Stomach (tissue), 9 donors: ENCODE measurements around the gene RABL2A. TPM values are rescaled to one million over a fixed set of nuclear protein-coding genes. Genes with fewer than 3 reads are reported as not detected.
"Not testable (repeated sequence)": the region's sequence is repeated elsewhere in the genome, so short reads cannot be mapped to it uniquely, and the experiment has no call there.

Experiments used
- DNase-seq, 2 donors: peaks; one replicate each; pipeline versions ENCODE4 v3.0.0 to v3.0.0-alpha.2; 2013 to 2019
- H3K27ac ChIP-seq, 5 donors: fragments of 200-600 bp in 4 of 5; sonication (generic) in 4 of 5; one replicate each; pipeline ENCODE4 v1.5.1; 2013 to 2019; ENCODE audit warnings: mild to moderate bottlenecking in 1 of 5, moderate library complexity in 1 of 5
- H3K27me3 ChIP-seq, 3 donors: fragments of 200-600 bp; sonication (generic); one replicate each; pipeline ENCODE4 v1.5.1; 2017 to 2019; ENCODE audit warnings: mixed run types in 1 of 3
- H3K36me3 ChIP-seq, 4 donors: fragments of 200-600 bp; sonication (generic); 1 replicate in 3 of 4; 2 replicates in 1 of 4; pipeline ENCODE4 v1.5.1; 2016 to 2019
- H3K4me1 ChIP-seq, 4 donors: fragments of 200-600 bp; sonication (generic); one replicate each; pipeline ENCODE4 v1.5.1; 2016 to 2019
- H3K4me3 ChIP-seq, 4 donors: fragments of 200-600 bp; sonication (generic) in 3 of 4; one replicate each; pipeline ENCODE4 v1.5.1; 2016 to 2019; ENCODE audit warnings: mild to moderate bottlenecking in 1 of 4
- H3K9me3 ChIP-seq, 4 donors: fragments of 200-600 bp; sonication (generic); one replicate each; pipeline ENCODE4 v1.5.1; 2016 to 2019
- CTCF ChIP-seq, 7 experiments: fragments of 450-650 bp in 4 of 7; fragments of 200-600 bp in 3 of 7; sonication (generic) in 3 of 7; IDR thresholded peaks; one replicate each; pipeline ENCODE4 v1.5.1; 2016 to 2019; ENCODE audit warnings: antibody characterized with exemption in 7 of 7, control low read depth in 2 of 7, mild to moderate bottlenecking in 1 of 7
- EP300 ChIP-seq: sonication (generic); formaldehyde crosslinking; IDR thresholded peaks from one replicate; pipeline ENCODE4 v1.6.1; 2017; ENCODE audit warnings: antibody characterized with exemption
- POLR2A ChIP-seq, 4 donors: fragments of 450-650 bp; IDR thresholded peaks; one replicate each; pipeline ENCODE4 v1.6.1; 2016; ENCODE audit warnings: antibody characterized with exemption in 4 of 4, control low read depth in 2 of 4, mild to moderate bottlenecking in 1 of 4, moderate library complexity in 1 of 4
- POLR2AphosphoS5 ChIP-seq, 3 donors: sonication (generic); formaldehyde crosslinking; IDR thresholded peaks; one replicate each; pipeline ENCODE4 v1.6.1; 2016; ENCODE audit warnings: antibody characterized with exemption in 3 of 3
- WGBS, 5 donors: extraction: QIAGEN DNeasy Blood & Tissue Kit in 3 of 5; methylation state at CpG; one replicate each; pipeline versions ENCODE4 v1.1.5 to v1.1.7; 2013 to 2018; 5-methylcytosine and 5-hydroxymethylcytosine counted together
- intact Hi-C: fragments of 100-400 bp; cut with DNase I; formaldehyde crosslinking; loops from one replicate; pipeline ENCODE4 v1.15.1; 2023; ENCODE audit warnings: low total_unique reads
- polyA plus RNA-seq, 3 donors: library from polyadenylated mRNA; stranded (reverse); fragments of 200-250 nt; gene quantifications; one replicate each; pipeline ENCODE4 v1.2.3, GENCODE V29; 2013
- total RNA-seq, 5 donors: library from RNA; depleted of rRNA; stranded (reverse); fragments of >200 nt; gene quantifications; one replicate each; pipeline versions ENCODE4 v1.1.0 to v1.2.3, GENCODE V29; 2014 to 2016
- donor health status: healthy with polysubstance abuse.
- donor health status: Bipolar disorder and iron deficiency.
- donor health status: healthy.

Gene RABL2A
- total and polyA plus RNA-seq, 8 donors: 4.5 to 14.1 (median 7.9) TPM

- 29 to 67% (median 52%) methylated on average over 2 of the region's 2 CpGs for WGBS, 5 donors
- peaks cover 3 to 5% (median 4%) of the 10 kb centered on the region in 4 donors for H3K36me3 ChIP-seq
Measured at GRCh38 chr2:113602869-113603466, 24.1 kb upstream of the RABL2A start.

GRCh38 chr2:113603467-113604084 lies 23.5 kb upstream of the RABL2A start:
- Histone ChIP-seq H3K4me3 (peak overlapping the region; percentile 47 to 63 (median 57)), H3K27ac (peak overlapping the region; percentile 90 to 95 (median 94))
- H3K36me3 ChIP-seq, H3K4me1 ChIP-seq, intact Hi-C loops, H3K9me3 ChIP-seq, H3K27me3 ChIP-seq: not testable (repeated sequence)
- WGBS, 5 donors: 1 to 41% (median 27%) methylated on average over 36 to 84 of the region's 84 CpGs
- peak; percentile 89 to 96 for DNase-seq
- TF ChIP-seq CTCF (IDR thresholded peaks at IDR 0.05) (peak in 1 of 7 experiments; percentile 5), POLR2AphosphoS5 (IDR thresholded peaks at IDR 0.05) (peak; percentile 32 to 72 (median 51))

More at GRCh38 chr2:113602869-113603466, 24.1 kb upstream of the RABL2A start:
- peak in 1 of 2 donors; percentile 15 for DNase-seq
- TF ChIP-seq EP300 (no peak), CTCF (IDR thresholded peaks at IDR 0.05) (no peak), POLR2A (IDR thresholded peaks at IDR 0.05) (no peak)
- Histone ChIP-seq H3K27me3 (no peaks in the 10 kb centered on the region), H3K9me3 (no peaks in the 10 kb centered on the region), H3K27ac (peak overlapping the region; percentile 90 to 95 (median 93)), H3K4me3 (peak overlapping the region; percentile 47 to 63 (median 57)), H3K4me1 (peaks cover 0 to 7% (median 0%) of the 10 kb centered on the region in 4 donors)
- intact Hi-C loops: no loop called here

GRCh38 chr2:113604085-113604477 lies 23.0 kb upstream of the RABL2A start:
- intact Hi-C loops, H3K4me1 ChIP-seq, H3K9me3 ChIP-seq, H3K36me3 ChIP-seq, H3K27me3 ChIP-seq: not testable (repeated sequence)
- 1 to 22% (median 3%) methylated on average over 9 to 20 of the region's 20 CpGs for WGBS, 5 donors
- Histone ChIP-seq H3K4me3 (peak overlapping the region; percentile 47 to 63 (median 57)), H3K27ac (peak overlapping the region; percentile 90 to 95 (median 94))
- peak; percentile 95 to 97 for DNase-seq
- TF ChIP-seq POLR2AphosphoS5 (IDR thresholded peaks at IDR 0.05) (peak; percentile 57 to 78 (median 65)), CTCF (IDR thresholded peaks at IDR 0.05) (peak in 6 of 7 experiments; percentile 99 to 100 (median 100))

- H3K27me3 ChIP-seq, intact Hi-C loops, H3K4me1 ChIP-seq, H3K36me3 ChIP-seq, H3K9me3 ChIP-seq, H3K4me3 ChIP-seq, DNase-seq: not testable (repeated sequence)
- peak overlapping the region in 3 of 5 donors; percentile 7 to 94 (median 93) for H3K27ac ChIP-seq
- WGBS, 5 donors: 66 to 84% (median 72%) methylated on average over 5 of the region's 5 CpGs
Measured at GRCh38 chr2:113604661-113605060, 22.4 kb upstream of the RABL2A start.

- WGBS, 5 donors: 58 to 75% (median 68%) methylated on average over 1 of the region's 1 CpG
- H3K27me3 ChIP-seq, H3K9me3 ChIP-seq, H3K27ac ChIP-seq, H3K4me1 ChIP-seq, intact Hi-C loops, H3K4me3 ChIP-seq, DNase-seq, H3K36me3 ChIP-seq: not testable (repeated sequence)
Measured at GRCh38 chr2:113606036-113606435, 21.0 kb upstream of the RABL2A start.

- H3K9me3 ChIP-seq, intact Hi-C loops, H3K36me3 ChIP-seq, H3K27ac ChIP-seq, DNase-seq, H3K4me1 ChIP-seq, H3K27me3 ChIP-seq, H3K4me3 ChIP-seq: not testable (repeated sequence)
- WGBS, 5 donors: 44 to 85% (median 81%) methylated on average over 2 to 6 of the region's 7 CpGs
Measured at GRCh38 chr2:113609822-113610221, 17.2 kb upstream of the RABL2A start.

- H3K9me3 ChIP-seq, H3K36me3 ChIP-seq, H3K27ac ChIP-seq, H3K4me3 ChIP-seq, H3K27me3 ChIP-seq, intact Hi-C loops, DNase-seq, H3K4me1 ChIP-seq: not testable (repeated sequence)
- 86 to 96% (median 91%) methylated on average over 4 to 5 of the region's 5 CpGs; no CpG with 5 or more reads in 1 of the 5 donors for WGBS, 5 donors
Measured at GRCh38 chr2:113621002-113621401, 6.1 kb upstream of the RABL2A start.

- intact Hi-C loops, DNase-seq, H3K27me3 ChIP-seq, H3K27ac ChIP-seq, H3K9me3 ChIP-seq: not testable (repeated sequence)
- WGBS, 5 donors: 48 to 63% (median 55%) methylated on average over 10 of the region's 10 CpGs
- Histone ChIP-seq H3K4me3 (peak overlapping the region in 2 of 4 donors; percentile 6 to 53), H3K36me3 (peaks cover 0 to 11% (median 5%) of the 10 kb centered on the region in 4 donors), H3K4me1 (peaks cover 0 to 12% (median 4%) of the 10 kb centered on the region in 4 donors)
Measured at GRCh38 chr2:113625906-113626305, 1.2 kb upstream of the RABL2A start.
